ENCODE measurements around the gene BLVRB. TPM values are rescaled to one million over a fixed set of nuclear protein-coding genes. Genes with fewer than 3 reads are reported as not detected.
A peak's percentile ranks its signal among the peaks of the same experiment; 100 is the strongest.

Gene BLVRB
- total and polyA plus RNA-seq, 9 of the 15 experiments (the other 6 are each of a cell fraction or from before 2014, with no cell fraction given) = 81.1 to 749 (median 331) TPM

DNA sequence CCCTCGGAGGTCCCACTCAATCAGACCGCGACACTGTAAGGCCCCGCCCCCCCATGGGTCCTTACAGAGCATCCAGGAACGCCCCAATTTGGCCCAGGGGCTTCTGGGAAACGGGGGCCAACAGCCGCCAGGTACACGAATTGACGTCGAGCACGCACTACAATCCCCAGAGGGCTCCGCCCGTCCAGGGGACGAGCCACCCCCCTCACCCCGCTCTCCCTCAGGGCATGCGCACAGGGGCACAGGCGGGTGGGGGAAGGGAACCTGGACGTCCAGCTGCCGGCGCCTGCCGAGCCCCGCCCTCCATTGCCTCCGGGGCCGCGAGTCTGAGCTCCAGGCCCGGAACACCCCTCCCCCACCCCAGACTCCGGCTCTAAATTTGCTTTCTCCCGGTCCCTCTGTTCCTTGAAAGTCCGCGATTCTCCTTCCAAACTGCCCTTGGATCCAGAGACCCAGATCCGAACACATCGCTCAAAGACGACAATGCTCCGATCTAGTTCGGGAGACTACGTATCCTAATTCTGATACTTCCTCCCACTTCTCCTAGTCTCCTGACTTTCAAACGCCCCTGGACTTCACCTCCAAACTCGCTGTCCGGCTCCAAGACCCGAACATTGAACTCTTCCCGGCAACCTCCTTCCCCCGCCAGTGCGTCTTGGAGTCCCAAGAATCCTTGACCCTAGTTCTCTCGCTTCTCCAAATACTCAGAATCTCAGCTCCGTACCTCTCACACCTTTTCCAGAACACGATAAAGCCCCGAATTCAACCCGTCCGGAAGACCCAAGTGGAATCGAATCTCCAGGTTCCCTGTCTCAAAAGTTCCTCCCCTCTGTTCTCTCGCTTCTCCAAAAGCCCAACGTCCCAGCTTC is 22.2 kb downstream of the BLVRB start (continued):
- TF ChIP-seq FOXP1 (CRISPR knock-in tag; IDR thresholded peaks at IDR 0.05) (no peak), ZNF444 (CRISPR knock-in tag; IDR thresholded peaks at IDR 0.05) (no peak), ZNF311 (CRISPR knock-in tag; IDR thresholded peaks at IDR 0.05) (no peak), HMG20A (CRISPR knock-in tag; conservative IDR thresholded peaks at IDR 0.05) (no peak), FOXA1 (IDR thresholded peaks at IDR 0.05; ENCODE audit: borderline replicate concordance) (no peak), CCAR2 (IDR thresholded peaks at IDR 0.05; ENCODE audit: low read depth, low read length) (no peak), BCOR (IDR thresholded peaks at IDR 0.05) (0 out of 2 replicates have a peak, but pooled peaks have one; percentile 31), NR3C1 (CRISPR knock-in tag; IDR thresholded peaks at IDR 0.05) (no peak), HDAC1 (IDR thresholded peaks at IDR 0.05) (0 out of 4 replicates have a peak, but pooled peaks of 1 of the 2 experiments have one; percentile 26), ZNF584 (CRISPR knock-in tag; IDR thresholded peaks at IDR 0.05; ENCODE audit: low read depth) (no peak), CTBP1 (IDR thresholded peaks at IDR 0.05; ENCODE audit: borderline replicate concordance) (peak; percentile 67), NFE2 (IDR thresholded peaks at IDR 0.05; ENCODE audit: low read depth) (peak; percentile 5; the same call in 1 of the 2 replicates), PRPF4 (IDR thresholded peaks at IDR 0.05; ENCODE audit: insufficient read depth, low read depth, low read length, poor library complexity, severe bottlenecking) (peak; percentile 76), PHB (CRISPR knock-in tag; IDR thresholded peaks at IDR 0.05) (no peak), SIRT6 (IDR thresholded peaks at IDR 0.05; ENCODE audit: low read depth, low read length) (no peak), ZNF445 (CRISPR knock-in tag; IDR thresholded peaks at IDR 0.05; ENCODE audit: low read depth) (no peak), HDGF (IDR thresholded peaks at IDR 0.05) (no peak), ZC3H8 (IDR thresholded peaks at IDR 0.05) (0 out of 2 replicates have a peak, but pooled peaks have one; percentile 7), ARHGAP35 (IDR thresholded peaks at IDR 0.05; ENCODE audit: partially characterized antibody) (peak; percentile 60), BRD4 (IDR thresholded peaks at IDR 0.05) (peak; percentile 79), ZNF717 (CRISPR knock-in tag; IDR thresholded peaks at IDR 0.05) (no peak), ERF (CRISPR knock-in tag; IDR thresholded peaks at IDR 0.05) (no peak), MCM2 (IDR thresholded peaks at IDR 0.05; ENCODE audit: low read depth) (no peak)
- TF ChIP-seq, protein P1, sequence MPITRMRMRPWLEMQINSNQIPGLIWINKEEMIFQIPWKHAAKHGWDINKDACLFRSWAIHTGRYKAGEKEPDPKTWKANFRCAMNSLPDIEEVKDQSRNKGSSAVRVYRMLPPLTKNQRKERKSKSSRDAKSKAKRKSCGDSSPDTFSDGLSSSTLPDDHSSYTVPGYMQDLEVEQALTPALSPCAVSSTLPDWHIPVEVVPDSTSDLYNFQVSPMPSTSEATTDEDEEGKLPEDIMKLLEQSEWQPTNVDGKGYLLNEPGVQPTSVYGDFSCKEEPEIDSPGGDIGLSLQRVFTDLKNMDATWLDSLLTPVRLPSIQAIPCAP (CRISPR knock-in tag; IDR thresholded peaks at IDR 0.05; ENCODE audit: borderline replicate concordance) = no peak
- TF ChIP-seq, protein P2, sequence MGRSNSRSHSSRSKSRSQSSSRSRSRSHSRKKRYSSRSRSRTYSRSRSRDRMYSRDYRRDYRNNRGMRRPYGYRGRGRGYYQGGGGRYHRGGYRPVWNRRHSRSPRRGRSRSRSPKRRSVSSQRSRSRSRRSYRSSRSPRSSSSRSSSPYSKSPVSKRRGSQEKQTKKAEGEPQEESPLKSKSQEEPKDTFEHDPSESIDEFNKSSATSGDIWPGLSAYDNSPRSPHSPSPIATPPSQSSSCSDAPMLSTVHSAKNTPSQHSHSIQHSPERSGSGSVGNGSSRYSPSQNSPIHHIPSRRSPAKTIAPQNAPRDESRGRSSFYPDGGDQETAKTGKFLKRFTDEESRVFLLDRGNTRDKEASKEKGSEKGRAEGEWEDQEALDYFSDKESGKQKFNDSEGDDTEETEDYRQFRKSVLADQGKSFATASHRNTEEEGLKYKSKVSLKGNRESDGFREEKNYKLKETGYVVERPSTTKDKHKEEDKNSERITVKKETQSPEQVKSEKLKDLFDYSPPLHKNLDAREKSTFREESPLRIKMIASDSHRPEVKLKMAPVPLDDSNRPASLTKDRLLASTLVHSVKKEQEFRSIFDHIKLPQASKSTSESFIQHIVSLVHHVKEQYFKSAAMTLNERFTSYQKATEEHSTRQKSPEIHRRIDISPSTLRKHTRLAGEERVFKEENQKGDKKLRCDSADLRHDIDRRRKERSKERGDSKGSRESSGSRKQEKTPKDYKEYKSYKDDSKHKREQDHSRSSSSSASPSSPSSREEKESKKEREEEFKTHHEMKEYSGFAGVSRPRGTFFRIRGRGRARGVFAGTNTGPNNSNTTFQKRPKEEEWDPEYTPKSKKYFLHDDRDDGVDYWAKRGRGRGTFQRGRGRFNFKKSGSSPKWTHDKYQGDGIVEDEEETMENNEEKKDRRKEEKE (IDR thresholded peaks at IDR 0.05; ENCODE audit: borderline replicate concordance in 1 of 2, control insufficient read depth in 1 of 2, low read depth in 2 of 2, low read length in 1 of 2) = no peak
- TF ChIP-seq, protein P3, sequence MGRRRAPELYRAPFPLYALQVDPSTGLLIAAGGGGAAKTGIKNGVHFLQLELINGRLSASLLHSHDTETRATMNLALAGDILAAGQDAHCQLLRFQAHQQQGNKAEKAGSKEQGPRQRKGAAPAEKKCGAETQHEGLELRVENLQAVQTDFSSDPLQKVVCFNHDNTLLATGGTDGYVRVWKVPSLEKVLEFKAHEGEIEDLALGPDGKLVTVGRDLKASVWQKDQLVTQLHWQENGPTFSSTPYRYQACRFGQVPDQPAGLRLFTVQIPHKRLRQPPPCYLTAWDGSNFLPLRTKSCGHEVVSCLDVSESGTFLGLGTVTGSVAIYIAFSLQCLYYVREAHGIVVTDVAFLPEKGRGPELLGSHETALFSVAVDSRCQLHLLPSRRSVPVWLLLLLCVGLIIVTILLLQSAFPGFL (CRISPR knock-in tag; IDR thresholded peaks at IDR 0.05) = no peak

Measured in K562 (cell line).